OCI-LY3 (cell line): ENCODE data around the gene UBE2A.

Experiments used
- EZH2phosphoT487 ChIP-seq: fragments of 200-600 bp; shearing (Covaris generic); IDR thresholded peaks from 2 replicates; pipeline ENCODE4 v1.6.1; 2018; ENCODE audit warnings: antibody characterized with exemption, mixed run types, low read depth
- TF ChIP-seq, protein P1 (sequence below): fragments of 200-600, 300-600 bp; sonication (generic); IDR thresholded peaks from 2 replicates; pipeline ENCODE4 v1.5.1; 2014; ENCODE audit warnings: antibody characterized with exemption, low read length, low read depth

DNA sequence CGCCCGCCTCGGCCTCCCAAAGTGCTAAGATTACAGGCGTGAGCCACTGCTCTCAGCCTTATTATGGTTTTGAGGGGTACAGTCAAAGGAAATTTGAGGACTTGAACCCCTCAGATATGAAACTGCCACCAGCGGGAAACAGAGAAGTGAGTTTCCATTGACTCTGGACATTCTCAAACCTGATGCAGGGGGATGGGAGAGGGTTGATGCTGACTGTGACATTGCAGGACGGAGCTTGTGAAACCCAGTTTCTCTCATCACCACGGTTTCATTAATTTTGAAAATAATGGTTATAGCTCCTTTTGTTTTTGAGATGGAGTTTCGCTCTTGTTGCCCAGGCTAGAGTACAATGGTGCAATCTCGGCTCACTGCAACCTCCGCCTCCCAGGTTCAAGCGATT, 50.1 kb downstream of the UBE2A start:
- TF ChIP-seq, protein P1, sequence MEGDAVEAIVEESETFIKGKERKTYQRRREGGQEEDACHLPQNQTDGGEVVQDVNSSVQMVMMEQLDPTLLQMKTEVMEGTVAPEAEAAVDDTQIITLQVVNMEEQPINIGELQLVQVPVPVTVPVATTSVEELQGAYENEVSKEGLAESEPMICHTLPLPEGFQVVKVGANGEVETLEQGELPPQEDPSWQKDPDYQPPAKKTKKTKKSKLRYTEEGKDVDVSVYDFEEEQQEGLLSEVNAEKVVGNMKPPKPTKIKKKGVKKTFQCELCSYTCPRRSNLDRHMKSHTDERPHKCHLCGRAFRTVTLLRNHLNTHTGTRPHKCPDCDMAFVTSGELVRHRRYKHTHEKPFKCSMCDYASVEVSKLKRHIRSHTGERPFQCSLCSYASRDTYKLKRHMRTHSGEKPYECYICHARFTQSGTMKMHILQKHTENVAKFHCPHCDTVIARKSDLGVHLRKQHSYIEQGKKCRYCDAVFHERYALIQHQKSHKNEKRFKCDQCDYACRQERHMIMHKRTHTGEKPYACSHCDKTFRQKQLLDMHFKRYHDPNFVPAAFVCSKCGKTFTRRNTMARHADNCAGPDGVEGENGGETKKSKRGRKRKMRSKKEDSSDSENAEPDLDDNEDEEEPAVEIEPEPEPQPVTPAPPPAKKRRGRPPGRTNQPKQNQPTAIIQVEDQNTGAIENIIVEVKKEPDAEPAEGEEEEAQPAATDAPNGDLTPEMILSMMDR: no peak
- TF ChIP-seq EZH2phosphoT487: no peak
